NOMO-1 treated with DMSO at 0.1 percent for 48 hours (cell line): ENCODE measurements around the gene HIPK2.
"Not testable (repeated sequence)": the region's sequence is repeated elsewhere in the genome, so short reads cannot be mapped to it uniquely, and the experiment has no call there.

Experiments used
- DNase-seq: peaks from one replicate; lab custom pipeline; 2025; ENCODE audit not compliant: unreplicated experiment; lab: John Stamatoyannopoulos, UW

The HIPK2 gene

DNA sequence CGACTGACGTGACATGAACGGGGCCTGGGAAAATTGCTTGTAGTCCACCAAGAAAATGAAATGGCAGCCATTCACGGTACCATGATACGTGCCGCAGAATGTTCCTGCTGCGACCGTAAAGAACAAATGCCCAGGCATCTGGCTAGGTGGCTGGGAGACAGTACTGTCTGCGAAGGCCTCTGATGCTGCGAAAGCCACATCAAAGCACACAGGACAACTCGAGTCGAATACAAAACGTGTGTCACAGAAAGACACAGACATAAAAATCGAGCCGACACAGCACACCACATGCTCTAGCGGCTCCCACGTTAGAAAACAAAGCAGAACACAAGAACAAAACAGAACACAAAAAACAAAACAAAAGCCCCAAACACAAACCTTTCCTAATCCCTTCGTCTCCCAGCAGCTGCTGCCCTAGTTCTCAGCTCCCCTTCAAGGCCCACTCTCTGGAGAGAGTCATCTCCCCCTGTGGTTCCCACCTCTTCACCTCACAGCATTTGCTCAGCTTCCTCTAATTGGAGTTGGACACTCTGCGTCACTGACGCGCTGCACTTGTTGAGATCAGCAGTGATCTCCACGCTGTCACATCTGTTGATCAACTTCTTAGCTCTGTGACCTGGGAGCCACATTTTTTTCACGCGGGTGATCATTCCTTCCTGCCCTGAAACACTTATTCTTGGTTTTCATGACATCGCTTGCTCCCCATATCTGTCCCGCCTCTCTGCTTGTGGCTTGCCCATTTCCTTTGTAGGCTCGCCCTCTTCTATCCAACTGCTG is 142.1 kb downstream of the HIPK2 start:
- no peak for DNase-seq

- DNase-seq: no peak
Observed at GRCh38 chr7:139634087-139634486, 143.7 kb downstream of the HIPK2 start.

- no peak for DNase-seq
Observed at GRCh38 chr7:139631520-139632031, 146.2 kb downstream of the HIPK2 start.

GRCh38 chr7:139630643-139631519 is 146.9 kb downstream of the HIPK2 start:
- no peak for DNase-seq

DNA sequence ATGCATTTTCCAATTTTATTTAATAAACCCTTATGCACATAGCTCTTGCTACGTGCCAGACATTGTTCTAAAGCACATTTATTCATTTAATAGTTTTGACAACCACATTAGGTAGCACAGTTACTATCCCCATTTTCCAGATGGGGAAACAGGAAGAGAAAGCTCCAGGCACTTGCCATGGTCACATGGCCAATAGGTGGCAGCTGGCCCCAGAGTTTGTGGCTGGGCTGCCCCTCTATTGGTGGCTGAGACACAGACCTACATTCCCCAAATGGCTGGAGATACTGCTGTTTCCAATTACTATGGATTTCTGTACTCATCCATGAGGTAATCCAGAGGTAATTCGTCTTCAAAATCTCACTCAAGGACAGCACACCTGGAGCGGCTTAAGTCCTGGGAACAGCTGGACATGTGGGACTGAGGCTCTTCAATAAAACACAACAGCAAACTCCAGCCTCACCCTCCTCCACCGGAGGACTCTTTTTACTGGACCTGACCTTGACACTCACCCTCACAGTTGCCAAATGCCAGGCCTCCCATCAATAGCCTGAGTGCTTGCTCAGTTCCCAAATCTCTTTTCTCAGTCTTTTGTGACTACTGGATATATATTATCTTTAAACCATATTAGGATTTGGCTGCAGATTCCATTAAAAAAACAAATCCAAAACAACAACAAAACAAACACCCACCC is 148.3 kb downstream of the HIPK2 start:
- no peak for DNase-seq

DNA sequence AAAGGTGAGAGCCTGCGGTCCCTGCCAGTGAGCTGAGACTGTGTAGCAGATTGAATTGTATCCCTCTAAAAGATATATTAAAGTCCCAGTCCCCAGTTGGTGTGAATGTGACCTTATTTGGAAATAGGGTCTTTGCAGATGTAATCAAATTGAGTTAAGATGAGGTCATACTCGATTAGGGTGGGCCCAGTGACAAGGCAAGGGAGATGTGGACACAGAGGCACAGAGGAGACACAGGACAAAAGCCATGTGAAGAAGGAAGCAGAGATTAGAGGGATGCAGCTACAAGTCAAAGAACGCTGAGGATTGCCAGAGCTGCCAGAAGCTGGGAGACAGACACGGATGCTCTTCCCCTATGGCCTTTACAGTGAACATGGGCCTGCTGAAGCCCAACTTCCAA is 150.0 kb downstream of the HIPK2 start:
- DNase-seq: no peak

- DNase-seq: peak; percentile 69
Observed at GRCh38 chr7:139626817-139627216, 151.0 kb downstream of the HIPK2 start.

DNA sequence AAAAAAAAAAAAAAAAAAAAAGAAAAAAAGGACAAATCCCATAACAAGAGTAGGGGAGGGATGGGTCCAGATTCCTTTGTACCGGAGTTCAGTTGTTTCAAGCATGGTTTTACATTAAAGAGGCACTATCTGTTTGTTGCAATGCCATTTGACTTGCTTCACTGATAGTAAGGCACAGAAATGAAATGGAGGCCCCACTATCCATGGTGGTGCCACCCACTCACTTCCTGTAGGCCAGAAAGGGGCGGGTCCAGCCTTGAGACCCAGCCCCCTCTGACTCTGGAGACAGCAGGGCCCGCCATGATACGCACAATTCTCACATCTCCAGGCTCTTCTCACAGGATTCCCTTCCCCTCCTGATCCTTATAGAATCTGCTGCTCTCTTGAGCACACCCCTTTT is 154.3 kb downstream of the HIPK2 start:
- no peak for DNase-seq

DNA sequence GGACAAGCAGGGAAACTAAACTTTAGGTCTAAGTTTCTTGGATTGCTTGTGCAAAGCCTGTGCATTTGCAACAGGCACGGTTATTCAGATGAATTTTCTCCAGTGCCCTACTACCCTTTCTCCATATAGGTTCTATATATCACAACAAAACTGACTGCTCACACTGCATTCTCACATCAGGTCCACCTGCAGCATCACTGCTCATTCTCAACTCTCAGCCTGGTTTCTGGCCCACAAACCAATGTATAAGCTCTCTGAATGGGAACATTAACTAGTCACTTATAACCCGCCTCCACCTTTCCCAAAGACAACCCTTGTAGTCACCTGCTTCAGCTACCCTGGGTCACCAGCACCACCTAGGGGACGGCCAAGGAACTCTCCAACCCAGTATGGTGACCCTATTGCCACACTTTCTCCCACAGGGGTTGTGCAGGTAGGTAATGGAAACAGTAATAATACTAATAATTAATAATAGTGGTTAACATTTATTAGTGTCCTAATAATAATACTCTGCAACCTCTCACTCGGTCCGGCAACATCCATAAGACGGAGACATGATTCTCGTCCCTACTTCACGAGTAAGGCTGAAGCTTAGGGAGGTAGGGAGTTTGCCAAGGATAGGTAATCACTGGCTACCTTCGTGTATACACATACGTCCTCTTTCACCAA is 157.0 kb downstream of the HIPK2 start:
- DNase-seq: peak; percentile 1

DNA sequence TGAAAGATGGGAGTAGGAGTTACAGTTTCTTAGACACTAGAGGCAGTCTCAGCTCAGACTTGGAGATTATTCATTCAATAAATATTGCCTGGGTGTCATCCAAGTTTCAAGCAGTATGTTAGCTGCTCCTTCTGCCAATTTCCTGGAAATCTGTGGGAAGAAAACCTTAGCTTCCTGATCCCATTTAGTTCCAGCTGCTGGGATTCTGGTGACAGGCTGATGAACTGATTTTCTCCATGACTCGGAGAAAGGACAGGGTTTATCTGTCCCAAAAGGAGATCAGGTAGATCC is 158.5 kb downstream of the HIPK2 start:
- no peak for DNase-seq

DNA sequence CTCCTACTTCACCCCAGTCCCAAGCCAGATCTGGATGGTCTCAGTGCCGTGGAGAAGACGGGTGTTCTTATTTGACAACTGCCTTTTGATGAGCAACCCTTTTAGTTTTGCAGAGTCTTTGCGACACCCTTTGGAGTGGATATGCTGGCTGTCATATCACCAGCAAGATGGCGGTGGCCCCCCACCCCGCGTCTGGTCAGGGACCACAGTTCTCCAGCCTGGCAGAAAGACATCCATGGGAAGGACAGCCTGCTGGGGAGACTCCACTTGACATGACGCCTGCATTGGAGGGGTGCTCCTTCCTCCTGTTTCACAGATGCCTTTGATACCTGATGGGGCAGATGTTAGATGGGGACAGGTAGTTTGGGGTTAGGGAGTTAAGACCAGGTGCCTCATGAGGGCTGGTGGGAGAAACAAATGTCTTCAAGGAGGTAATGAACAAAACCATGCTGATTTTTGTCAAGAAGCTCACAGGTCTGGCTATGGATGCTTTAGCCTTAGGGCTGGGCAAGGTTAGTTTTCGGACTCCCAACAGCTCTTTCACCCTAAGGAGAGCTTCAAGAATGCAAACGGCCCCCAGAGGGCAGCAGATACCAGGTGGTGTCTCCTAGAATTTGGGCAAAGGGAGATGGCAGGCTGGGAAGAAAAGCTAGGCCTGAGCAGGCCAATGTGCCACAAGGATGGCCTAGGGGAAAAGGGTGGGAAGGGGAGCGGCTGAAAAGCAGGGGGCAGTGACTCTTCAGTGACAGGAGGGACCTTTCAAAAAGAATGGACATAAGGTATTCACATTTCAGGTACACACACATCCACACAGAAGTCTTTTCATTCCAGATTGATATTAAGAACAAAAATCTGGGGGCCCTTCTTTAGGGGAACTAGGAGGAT is 159.1 kb downstream of the HIPK2 start:
- peak; percentile 0 for DNase-seq

DNA sequence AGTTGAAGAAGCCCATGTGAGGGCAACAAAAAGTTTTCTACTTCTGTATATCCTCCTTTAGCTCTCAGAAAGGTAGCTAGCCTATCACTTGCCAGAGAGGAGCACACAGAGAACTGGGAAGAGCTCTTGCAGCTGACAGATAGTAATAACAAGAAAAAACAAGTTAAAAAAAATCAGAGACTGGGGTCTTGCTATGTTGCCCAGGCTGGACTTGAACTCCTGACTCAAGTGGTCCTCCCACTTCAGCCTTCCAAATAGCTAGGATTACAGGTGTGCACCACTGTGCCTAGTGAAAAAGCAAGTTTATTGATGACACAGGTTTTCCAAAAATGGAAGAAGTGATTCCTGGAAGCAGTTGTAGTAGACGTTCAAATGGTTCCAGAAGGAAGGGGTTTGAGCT is 160.7 kb downstream of the HIPK2 start:
- no peak for DNase-seq

GRCh38 chr7:139614886-139615285 is 162.9 kb downstream of the HIPK2 start:
- DNase-seq: no peak

DNA sequence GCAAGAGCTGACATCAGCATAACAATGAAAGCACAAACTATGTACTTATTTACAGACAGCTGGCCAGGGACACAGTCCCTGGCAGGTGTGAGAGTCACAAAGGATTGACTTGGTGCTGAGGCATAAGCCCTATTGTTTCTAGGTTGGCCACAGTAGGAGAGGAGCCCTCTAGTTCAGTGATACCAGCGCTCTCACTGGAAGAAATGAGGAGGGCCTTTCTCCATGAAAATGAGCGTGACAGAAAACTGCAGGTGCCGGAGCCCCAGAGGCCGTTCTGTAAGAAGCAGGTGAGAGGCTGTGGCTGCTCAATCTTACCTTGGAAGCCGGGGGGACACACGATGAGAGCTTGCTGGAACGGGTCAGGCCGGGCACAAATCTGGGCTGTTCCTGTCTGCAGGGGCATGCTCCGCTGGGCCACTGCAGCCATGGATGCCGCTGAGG is 163.8 kb downstream of the HIPK2 start:
- no peak for DNase-seq

DNA sequence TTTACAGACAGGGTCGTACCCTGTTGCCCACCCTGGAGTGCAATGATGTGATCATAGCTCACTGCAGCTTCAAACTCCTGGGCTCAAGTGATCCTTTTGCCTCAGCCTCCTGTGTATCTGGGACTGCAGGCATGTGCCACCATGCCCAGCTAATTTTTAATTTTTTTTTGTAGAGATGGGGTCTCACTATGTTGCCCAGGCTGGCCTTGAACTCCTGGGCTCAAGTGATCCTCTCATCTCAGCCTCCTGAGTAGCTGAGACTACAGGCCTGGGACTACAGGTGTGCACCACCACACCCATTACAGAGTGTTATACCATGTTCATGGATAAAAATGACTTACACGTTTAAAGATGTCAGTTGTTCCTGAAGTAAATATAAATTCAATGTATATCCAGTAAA is 166.2 kb downstream of the HIPK2 start:
- DNase-seq: not testable (repeated sequence)

- no peak for DNase-seq
Observed at GRCh38 chr7:139610595-139610994, 167.2 kb downstream of the HIPK2 start.

- no peak for DNase-seq
Observed at GRCh38 chr7:139603896-139604295, 173.9 kb downstream of the HIPK2 start.

DNA sequence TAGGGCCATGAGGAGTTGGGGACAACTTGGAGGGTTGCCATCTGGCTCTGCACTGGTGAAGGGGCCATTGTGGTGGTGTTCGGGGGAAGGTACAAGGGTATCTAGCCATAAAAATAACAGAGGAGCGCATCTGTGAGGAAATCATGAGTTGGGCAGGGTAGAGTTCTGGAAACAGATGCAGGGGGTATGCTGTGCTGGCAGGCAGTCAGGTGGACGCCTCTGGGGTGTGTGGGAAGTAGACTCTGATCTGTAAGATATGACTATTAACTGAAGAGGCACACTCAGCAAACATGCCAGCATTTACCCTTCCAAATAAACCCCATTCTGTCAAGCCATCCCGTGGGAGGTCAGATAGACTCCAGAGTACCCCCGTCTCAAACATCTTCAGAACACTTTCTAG is 174.5 kb downstream of the HIPK2 start:
- no peak for DNase-seq

GRCh38 chr7:139602143-139602722 is 175.6 kb downstream of the HIPK2 start:
- peak; percentile 1 for DNase-seq

- DNase-seq: no peak
Observed at GRCh38 chr7:139601176-139601575, 176.6 kb downstream of the HIPK2 start.
